Islet of Langerhans (tissue), 1 donor: ENCODE data around the gene ZNF530.

Experiments used
- FAIRE-seq: peaks from one replicate; lab custom pipeline; 2011; peaks lifted over from hg19 to GRCh38; lab: Jason Lieb, UNC

ZNF530 gene

GRCh38 chr19:57615346-57615745 lies 15.7 kb downstream of the ZNF530 start:
- no peak for FAIRE-seq

- FAIRE-seq: no peak
These were observed 21.1 kb downstream of the ZNF530 start for GRCh38 chr19:57620673-57621348.

- no peak for FAIRE-seq
These were observed 23.4 kb downstream of the ZNF530 start for GRCh38 chr19:57623091-57623490.

- FAIRE-seq: peak; percentile 58
These were observed 33.5 kb downstream of the ZNF530 start, which contains the start of gene ZNF211 for GRCh38 chr19:57632987-57633831. TSS of gene ZNF211 (plus strand) at chr19:57633168. CDS start at chr19:57633347, 179 bp downstream.

GRCh38 chr19:57633832-57634131 lies 34.1 kb downstream of the ZNF530 start:
- no peak for FAIRE-seq

- FAIRE-seq: no peak
These were observed 37.7 kb downstream of the ZNF530 start for GRCh38 chr19:57637379-57637778.

GRCh38 chr19:57641715-57642234 lies 42.1 kb downstream of the ZNF530 start:
- no peak for FAIRE-seq

GRCh38 chr19:57642396-57643046 lies 42.8 kb downstream of the ZNF530 start:
- FAIRE-seq: no peak

- FAIRE-seq: no peak
These were observed 44.0 kb downstream of the ZNF530 start for GRCh38 chr19:57643734-57644133.

GRCh38 chr19:57648331-57649003 lies 48.8 kb downstream of the ZNF530 start:
- FAIRE-seq: no peak

GRCh38 chr19:57651654-57651996 lies 51.9 kb downstream of the ZNF530 start:
- no peak for FAIRE-seq

GRCh38 chr19:57653689-57654088 lies 54.0 kb downstream of the ZNF530 start:
- FAIRE-seq: no peak

- FAIRE-seq: no peak
These were observed 55.8 kb downstream of the ZNF530 start for GRCh38 chr19:57655443-57655842.

- no peak for FAIRE-seq
These were observed 56.7 kb downstream of the ZNF530 start for GRCh38 chr19:57656346-57656745.
